Vagina (tissue), 2 donors: ENCODE measurements around the gene NPM1.

ENCODE experiments used
- POLR2A ChIP-seq, 2 donors: fragments of 450-650 bp; IDR thresholded peaks; one replicate each; pipeline ENCODE4 v1.6.1; 2017; ENCODE audit warnings: antibody characterized with exemption in 2 of 2, mild to moderate bottlenecking in 2 of 2, moderate library complexity in 2 of 2
- TF ChIP-seq, protein P1 (sequence below), 3 experiments: fragments of 450-650 bp in 2 of 3; fragments of 200-600 bp in 1 of 3; sonication (generic) in 1 of 3; IDR thresholded peaks; one replicate each; pipeline ENCODE4 v1.5.1; 2017 to 2019; ENCODE audit warnings: antibody characterized with exemption in 3 of 3, mild to moderate bottlenecking in 2 of 3, moderate library complexity in 2 of 3

GRCh38 chr5:171447226-171447625 lies 59.6 kb downstream of the NPM1 start:
- TF ChIP-seq, protein P1, sequence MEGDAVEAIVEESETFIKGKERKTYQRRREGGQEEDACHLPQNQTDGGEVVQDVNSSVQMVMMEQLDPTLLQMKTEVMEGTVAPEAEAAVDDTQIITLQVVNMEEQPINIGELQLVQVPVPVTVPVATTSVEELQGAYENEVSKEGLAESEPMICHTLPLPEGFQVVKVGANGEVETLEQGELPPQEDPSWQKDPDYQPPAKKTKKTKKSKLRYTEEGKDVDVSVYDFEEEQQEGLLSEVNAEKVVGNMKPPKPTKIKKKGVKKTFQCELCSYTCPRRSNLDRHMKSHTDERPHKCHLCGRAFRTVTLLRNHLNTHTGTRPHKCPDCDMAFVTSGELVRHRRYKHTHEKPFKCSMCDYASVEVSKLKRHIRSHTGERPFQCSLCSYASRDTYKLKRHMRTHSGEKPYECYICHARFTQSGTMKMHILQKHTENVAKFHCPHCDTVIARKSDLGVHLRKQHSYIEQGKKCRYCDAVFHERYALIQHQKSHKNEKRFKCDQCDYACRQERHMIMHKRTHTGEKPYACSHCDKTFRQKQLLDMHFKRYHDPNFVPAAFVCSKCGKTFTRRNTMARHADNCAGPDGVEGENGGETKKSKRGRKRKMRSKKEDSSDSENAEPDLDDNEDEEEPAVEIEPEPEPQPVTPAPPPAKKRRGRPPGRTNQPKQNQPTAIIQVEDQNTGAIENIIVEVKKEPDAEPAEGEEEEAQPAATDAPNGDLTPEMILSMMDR (IDR thresholded peaks at IDR 0.05) = no peak
- TF ChIP-seq POLR2A (IDR thresholded peaks at IDR 0.05) = no peak
